H1 (cell line): ENCODE results near the gene ERCC6L.
"Not testable (repeated sequence)": the region's sequence is repeated elsewhere in the genome, so short reads cannot be mapped to it uniquely, and the experiment has no call there.

ENCODE experiments used
- EP300 ChIP-seq, 2 experiments: IDR thresholded peaks; 1 replicate in 1 of 2; 2 replicates in 1 of 2; pipeline ENCODE4 v1.6.1; 2011 to 2012; ENCODE audit warnings: low read depth in 2 of 2, low read length in 2 of 2, mild to moderate bottlenecking in 2 of 2, borderline replicate concordance in 1 of 2, inconsistent platforms in 1 of 2, moderate library complexity in 1 of 2
- GTF2F1 ChIP-seq: IDR thresholded peaks from 2 replicates; pipeline ENCODE4 v1.6.1; 2012; ENCODE audit warnings: low read depth, low read length, improper control_type of control experiment, borderline replicate concordance
- TF ChIP-seq, protein P1 (sequence below), 3 experiments: IDR thresholded peaks; 1 replicate in 2 of 3; 2 replicates in 1 of 3; pipeline versions ENCODE4 v1.5.1 to v1.6.1; 2011; ENCODE audit warnings: low read length in 3 of 3, mild to moderate bottlenecking in 3 of 3, inconsistent platforms in 2 of 3, low read depth in 1 of 3, moderate library complexity in 1 of 3; ENCODE audit not compliant: insufficient read depth in 1 of 3; ENCODE audit errors: control extremely low read depth in 1 of 3

DNA sequence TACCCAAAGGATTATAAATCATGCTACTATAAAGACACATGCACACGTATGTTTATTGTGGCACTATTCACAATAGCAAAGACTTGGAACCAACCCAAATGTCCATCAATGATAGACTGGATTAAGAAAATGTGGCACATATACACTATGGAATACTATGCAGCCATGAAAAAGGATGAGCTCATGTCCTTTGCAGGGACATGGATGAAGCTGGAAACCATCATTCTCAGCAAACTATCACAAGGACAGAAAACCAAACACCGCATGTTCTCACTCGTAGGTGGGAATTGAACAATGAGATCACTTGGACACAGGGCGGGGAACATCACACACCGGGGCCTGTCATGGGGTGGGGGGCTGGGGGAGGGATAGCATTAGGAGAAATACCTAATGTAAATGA is 62.5 kb downstream of the ERCC6L start:
- not testable (repeated sequence) for TF ChIP-seq GTF2F1; EP300 (IDR thresholded peaks at IDR 0.05; ENCODE audit: borderline replicate concordance in 1 of 2, low read depth in 2 of 2, low read length in 2 of 2)
- TF ChIP-seq, protein P1, sequence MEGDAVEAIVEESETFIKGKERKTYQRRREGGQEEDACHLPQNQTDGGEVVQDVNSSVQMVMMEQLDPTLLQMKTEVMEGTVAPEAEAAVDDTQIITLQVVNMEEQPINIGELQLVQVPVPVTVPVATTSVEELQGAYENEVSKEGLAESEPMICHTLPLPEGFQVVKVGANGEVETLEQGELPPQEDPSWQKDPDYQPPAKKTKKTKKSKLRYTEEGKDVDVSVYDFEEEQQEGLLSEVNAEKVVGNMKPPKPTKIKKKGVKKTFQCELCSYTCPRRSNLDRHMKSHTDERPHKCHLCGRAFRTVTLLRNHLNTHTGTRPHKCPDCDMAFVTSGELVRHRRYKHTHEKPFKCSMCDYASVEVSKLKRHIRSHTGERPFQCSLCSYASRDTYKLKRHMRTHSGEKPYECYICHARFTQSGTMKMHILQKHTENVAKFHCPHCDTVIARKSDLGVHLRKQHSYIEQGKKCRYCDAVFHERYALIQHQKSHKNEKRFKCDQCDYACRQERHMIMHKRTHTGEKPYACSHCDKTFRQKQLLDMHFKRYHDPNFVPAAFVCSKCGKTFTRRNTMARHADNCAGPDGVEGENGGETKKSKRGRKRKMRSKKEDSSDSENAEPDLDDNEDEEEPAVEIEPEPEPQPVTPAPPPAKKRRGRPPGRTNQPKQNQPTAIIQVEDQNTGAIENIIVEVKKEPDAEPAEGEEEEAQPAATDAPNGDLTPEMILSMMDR (IDR thresholded peaks at IDR 0.05; ENCODE audit: control extremely low read depth in 1 of 3, insufficient read depth in 1 of 3, low read depth in 1 of 3, low read length in 3 of 3): not testable (repeated sequence)
